ENCODE results near the gene PLEKHA7. TPM values are rescaled to one million over a fixed set of nuclear protein-coding genes. Genes with fewer than 3 reads are reported as not detected.
"Not testable (repeated sequence)": the region's sequence is repeated elsewhere in the genome, so short reads cannot be mapped to it uniquely, and the experiment has no call there.

PLEKHA7 gene
- total and polyA plus RNA-seq, 8 donors: 14.9 to 29.9 (median 20.0) TPM

- no peaks in the 10 kb centered on the region for H3K9me3 ChIP-seq
- no peak for ATAC-seq
- no peak overlapping the region for H3K27ac ChIP-seq
- no peak for TF ChIP-seq CTCF (IDR thresholded peaks at IDR 0.05)
- FAIRE-seq: no peak
- no peaks in the 10 kb centered on the region for H3K27me3 ChIP-seq
- H3K4me1 ChIP-seq: peaks cover 11 to 25% (median 15%) of the 10 kb centered on the region in 3 donors
- no peaks in the 10 kb centered on the region for H3K36me3 ChIP-seq
- intact Hi-C loops (cut with DNase I): no loop called here
- DNase-seq: no peak
- H3K4me3 ChIP-seq: no peak overlapping the region
- 94% methylated on average over 3 of the region's 3 CpGs for WGBS, 2 donors
Measured at GRCh38 chr11:17001806-17002205, 12.4 kb downstream of the PLEKHA7 start.

- ATAC-seq: no peak
- no peak for FAIRE-seq
- intact Hi-C loops (cut with DNase I): no loop called here
- H3K4me1 ChIP-seq: peaks cover 20 to 31% (median 23%) of the 10 kb centered on the region in 3 donors
- H3K27me3 ChIP-seq: no peaks in the 10 kb centered on the region
- H3K9me3 ChIP-seq: no peaks in the 10 kb centered on the region
- TF ChIP-seq CTCF (IDR thresholded peaks at IDR 0.05): no peak
- H3K27ac ChIP-seq: no peak overlapping the region
- H3K4me3 ChIP-seq: no peak overlapping the region
- no peak for DNase-seq
- 71 to 83% methylated on average over 2 of the region's 2 CpGs for WGBS, 2 donors
- no peaks in the 10 kb centered on the region for H3K36me3 ChIP-seq
Measured at GRCh38 chr11:17000987-17001386, 13.2 kb downstream of the PLEKHA7 start.

GRCh38 chr11:17000253-17000652 lies 14.0 kb downstream of the PLEKHA7 start:
- ATAC-seq; H3K9me3 ChIP-seq; H3K36me3 ChIP-seq; intact Hi-C loops (cut with DNase I); H3K27ac ChIP-seq; H3K27me3 ChIP-seq; DNase-seq; FAIRE-seq; H3K4me3 ChIP-seq: not testable (repeated sequence)
- peaks cover 27 to 38% (median 30%) of the 10 kb centered on the region in 3 donors for H3K4me1 ChIP-seq
- WGBS, 2 donors: 83 to 100% methylated on average over 1 of the region's 1 CpG

GRCh38 chr11:16999116-16999515 lies 15.1 kb downstream of the PLEKHA7 start:
- no peak for TF ChIP-seq CTCF (IDR thresholded peaks at IDR 0.05)
- Histone ChIP-seq H3K4me1 (peaks cover 37 to 40% (median 38%) of the 10 kb centered on the region in 3 donors), H3K9me3 (no peaks in the 10 kb centered on the region), H3K4me3 (no peak overlapping the region), H3K27ac (no peak overlapping the region), H3K36me3 (no peaks in the 10 kb centered on the region), H3K27me3 (no peaks in the 10 kb centered on the region)
- 81 to 88% methylated on average over 2 of the region's 2 CpGs for WGBS, 2 donors
- no peak for DNase-seq
- intact Hi-C loops (cut with DNase I): no loop called here
- FAIRE-seq: no peak
- ATAC-seq: no peak

- Histone ChIP-seq H3K4me3 (no peak overlapping the region), H3K4me1 (peaks cover 44 to 53% (median 51%) of the 10 kb centered on the region in 3 donors), H3K27ac (peak overlapping the region in 1 of 4 donors; percentile 35), H3K9me3 (no peaks in the 10 kb centered on the region), H3K27me3 (no peaks in the 10 kb centered on the region), H3K36me3 (no peaks in the 10 kb centered on the region)
- ATAC-seq (peak; percentile 26 to 64 (median 56)), DNase-seq (peak in 1 of 6 donors; percentile 47), FAIRE-seq (no peak)
- intact Hi-C loops (cut with DNase I): no loop called here
- TF ChIP-seq CTCF (IDR thresholded peaks at IDR 0.05): no peak
- 34 to 36% methylated on average over 7 of the region's 7 CpGs for WGBS, 2 donors
Measured at GRCh38 chr11:16997624-16998023, 16.6 kb downstream of the PLEKHA7 start.
